GM21360 (cell line): ENCODE results near the gene ELAVL3.
"Not testable (repeated sequence)": the region's sequence is repeated elsewhere in the genome, so short reads cannot be mapped to it uniquely, and the experiment has no call there.

Experiments
- ATAC-seq: cut with Tn5 transposase; IDR thresholded peaks from one replicate; pipeline ENCODE4 v1.9.1; 2021; ENCODE audit warnings: mild to moderate bottlenecking, moderate library complexity; ENCODE audit not compliant: unreplicated experiment

The ELAVL3 gene

GRCh38 chr19:11486661-11487503 is 6.0 kb upstream of the ELAVL3 start:
- no peak for ATAC-seq

GRCh38 chr19:11485245-11485837 is 4.5 kb upstream of the ELAVL3 start:
- no peak for ATAC-seq

- no peak for ATAC-seq
Measured at GRCh38 chr19:11483366-11484111, 2.7 kb upstream of the ELAVL3 start.

- ATAC-seq = peak; percentile 42
Measured at GRCh38 chr19:11482384-11483050, 1.7 kb upstream of the ELAVL3 start.

- peak; percentile 80 for ATAC-seq
Measured at GRCh38 chr19:11481534-11482383, 913 bp upstream of the ELAVL3 start.

GRCh38 chr19:11479898-11480714 is 740 bp downstream of the ELAVL3 start:
- no peak for ATAC-seq

GRCh38 chr19:11479090-11479897 is 1.6 kb downstream of the ELAVL3 start:
- no peak for ATAC-seq

- ATAC-seq = no peak
Measured at GRCh38 chr19:11478167-11479089, 2.4 kb downstream of the ELAVL3 start.

GRCh38 chr19:11475861-11476260 is 5.0 kb downstream of the ELAVL3 start:
- ATAC-seq = no peak

GRCh38 chr19:11475343-11475742 is 5.5 kb downstream of the ELAVL3 start:
- not testable (repeated sequence) for ATAC-seq

GRCh38 chr19:11473725-11474124 is 7.1 kb downstream of the ELAVL3 start:
- ATAC-seq = no peak

- not testable (repeated sequence) for ATAC-seq
Measured at GRCh38 chr19:11468266-11468845, 12.5 kb downstream of the ELAVL3 start.

- no peak for ATAC-seq
Measured at GRCh38 chr19:11465600-11465999, 15.2 kb downstream of the ELAVL3 start.

- no peak for ATAC-seq
Measured at GRCh38 chr19:11464333-11465265, 16.2 kb downstream of the ELAVL3 start.

- ATAC-seq = no peak
Measured at GRCh38 chr19:11463391-11463790, 17.5 kb downstream of the ELAVL3 start.

- no peak for ATAC-seq
Measured at GRCh38 chr19:11461453-11461852, 19.4 kb downstream of the ELAVL3 start.
